ENCODE results near the gene TRAPPC8.
"Not testable (repeated sequence)": the region's sequence is repeated elsewhere in the genome, so short reads cannot be mapped to it uniquely, and the experiment has no call there.

Gene TRAPPC8

DNA sequence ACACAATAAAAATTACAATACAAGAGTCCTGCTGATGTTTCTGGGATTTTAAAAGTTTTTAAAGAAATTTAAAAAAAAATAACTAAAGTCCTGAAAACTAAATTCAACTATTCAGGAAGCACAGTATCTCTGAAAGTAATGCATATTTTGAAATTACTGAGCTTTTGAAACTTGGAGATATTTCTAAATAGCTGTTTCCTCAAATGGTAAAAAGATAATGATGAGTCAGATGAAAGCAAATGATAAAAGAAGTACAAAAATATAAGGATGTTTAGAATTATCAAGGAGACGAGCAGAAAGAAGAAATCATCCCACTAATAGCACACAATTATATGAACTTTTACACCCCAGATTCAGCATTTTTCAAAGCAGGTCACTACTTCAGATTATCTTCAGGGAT, 92.1 kb downstream of the TRAPPC8 start:
- no peak for ATAC-seq

GRCh38 chr18:31840499-31840898, 102.4 kb downstream of the TRAPPC8 start:
- ATAC-seq = no peak

GRCh38 chr18:31837879-31838278, 105.0 kb downstream of the TRAPPC8 start:
- ATAC-seq = no peak

GRCh38 chr18:31835528-31836133, 107.3 kb downstream of the TRAPPC8 start:
- ATAC-seq = no peak

DNA sequence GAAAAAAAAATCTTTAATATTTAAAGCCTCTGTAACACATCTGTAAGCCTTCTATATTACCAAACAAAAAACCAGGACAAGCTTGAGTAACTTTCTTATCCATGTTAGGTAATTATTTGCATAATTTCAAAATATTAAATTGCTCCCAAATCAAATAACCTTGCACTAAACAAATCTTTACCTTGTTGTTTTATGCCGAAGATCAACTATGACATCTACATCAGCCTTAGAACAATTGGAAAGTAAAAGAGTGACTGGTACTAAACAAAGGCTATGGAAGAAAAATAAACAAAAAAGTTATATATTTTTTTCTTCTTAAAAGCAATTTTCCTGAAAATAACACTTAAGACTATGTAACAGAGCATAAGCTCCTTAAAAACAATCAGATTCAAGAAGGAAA, 111.0 kb downstream of the TRAPPC8 start:
- ATAC-seq = no peak

DNA sequence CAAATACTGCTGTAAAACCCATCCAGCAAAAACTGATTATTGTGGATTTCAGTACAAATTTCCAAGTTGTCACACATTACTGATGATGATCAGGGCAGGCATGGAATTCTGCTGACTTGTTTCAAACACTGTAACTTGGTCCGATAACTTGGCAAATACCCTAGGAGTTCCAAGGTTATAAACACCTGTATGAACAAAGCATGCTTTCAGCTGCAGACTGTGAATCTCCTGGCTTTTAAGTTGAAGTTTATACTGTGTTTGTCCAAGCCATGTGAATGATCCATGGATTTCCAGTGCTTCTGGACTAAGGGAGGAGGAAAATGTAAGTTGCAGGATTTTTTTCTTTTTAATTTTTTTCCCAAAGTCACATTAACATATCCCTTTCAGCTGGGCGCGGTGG, 112.2 kb downstream of the TRAPPC8 start:
- no peak for ATAC-seq

DNA sequence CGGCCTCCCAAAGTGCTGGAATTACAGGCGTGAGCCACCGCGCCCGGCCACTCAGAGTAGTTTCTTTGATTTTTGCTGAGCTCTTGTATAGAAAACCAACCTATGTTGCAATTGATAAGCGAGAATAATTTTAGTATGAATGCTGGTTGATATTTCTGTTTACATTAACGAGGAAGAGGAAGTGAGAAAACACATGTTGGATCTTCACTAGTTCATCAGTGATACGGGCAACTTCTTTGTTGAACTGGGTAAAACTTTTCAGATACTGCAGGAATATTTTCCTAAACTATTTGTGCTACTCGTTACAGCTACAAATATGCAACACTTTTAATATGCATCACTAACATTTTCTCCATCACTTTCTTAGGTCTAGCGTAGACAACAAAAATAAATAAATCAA, 114.3 kb downstream of the TRAPPC8 start:
- no peak for ATAC-seq

GRCh38 chr18:31826673-31827325, 116.1 kb downstream of the TRAPPC8 start:
- ATAC-seq = not testable (repeated sequence)

DNA sequence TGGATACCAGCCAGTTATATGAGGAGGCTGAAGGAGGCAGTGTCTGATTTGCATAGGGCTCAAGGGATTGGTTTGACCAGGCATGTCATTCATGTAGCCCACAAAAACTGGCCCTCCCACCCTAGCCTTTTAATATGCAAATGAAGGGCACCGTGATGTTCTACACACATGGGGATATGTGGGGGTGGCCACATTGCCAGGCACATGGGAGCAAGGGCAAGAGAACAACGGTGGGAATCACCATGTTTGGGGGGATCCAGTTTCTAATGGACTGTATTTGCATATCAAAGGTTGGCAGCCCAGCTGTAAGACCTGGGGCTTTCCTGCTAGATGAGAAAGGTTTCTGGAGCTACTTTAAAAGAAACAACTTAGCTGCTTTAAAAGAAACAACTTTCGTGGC, 117.2 kb downstream of the TRAPPC8 start:
- ATAC-seq = no peak

DNA sequence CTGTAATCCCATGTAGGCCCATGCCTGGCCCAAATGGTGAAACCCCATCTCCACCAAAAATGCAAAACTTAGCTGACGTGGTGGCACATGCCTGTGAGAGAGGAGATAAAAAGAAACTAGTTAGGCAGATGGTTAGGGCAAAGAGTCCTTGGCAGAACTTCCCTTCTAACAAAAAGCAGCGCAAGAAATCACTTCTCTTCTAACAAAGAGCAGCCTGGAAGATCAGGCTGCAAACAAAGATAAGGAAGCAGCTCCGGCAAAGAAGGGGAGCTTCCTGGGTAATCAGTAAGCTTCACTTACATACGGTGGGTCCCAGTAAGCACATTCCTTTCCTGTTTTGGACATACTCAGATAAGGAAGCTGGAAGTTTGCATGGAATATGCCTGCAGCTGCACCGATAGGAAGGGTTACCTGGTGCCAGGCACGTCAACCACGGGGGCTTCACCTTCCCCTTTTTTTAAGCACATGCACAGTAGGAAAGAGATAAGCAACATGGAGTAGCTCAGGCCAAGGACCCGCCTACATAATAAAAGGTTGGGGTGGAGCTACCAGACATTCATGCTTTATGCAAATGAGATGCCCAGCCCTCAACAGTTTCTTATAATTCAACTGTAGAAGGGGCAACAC, 121.3 kb downstream of the TRAPPC8 start:
- no peak for ATAC-seq

DNA sequence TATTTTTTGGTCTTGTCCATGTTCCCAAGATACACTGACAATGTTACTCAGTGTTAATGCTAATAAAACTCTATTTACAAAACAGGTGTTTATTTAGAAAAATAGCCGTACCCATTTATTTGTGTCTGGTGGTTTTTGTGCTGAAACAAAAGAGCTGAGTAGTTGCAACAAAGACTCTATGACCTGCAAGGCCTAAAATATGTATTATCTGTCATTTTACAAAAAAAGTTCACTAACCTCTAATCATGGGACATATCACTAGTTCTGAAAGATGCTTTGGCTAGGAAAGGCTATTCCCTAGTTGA, 123.1 kb downstream of the TRAPPC8 start:
- ATAC-seq = no peak

- ATAC-seq = no peak
These were observed 123.6 kb downstream of the TRAPPC8 start for GRCh38 chr18:31819106-31819924.

DNA sequence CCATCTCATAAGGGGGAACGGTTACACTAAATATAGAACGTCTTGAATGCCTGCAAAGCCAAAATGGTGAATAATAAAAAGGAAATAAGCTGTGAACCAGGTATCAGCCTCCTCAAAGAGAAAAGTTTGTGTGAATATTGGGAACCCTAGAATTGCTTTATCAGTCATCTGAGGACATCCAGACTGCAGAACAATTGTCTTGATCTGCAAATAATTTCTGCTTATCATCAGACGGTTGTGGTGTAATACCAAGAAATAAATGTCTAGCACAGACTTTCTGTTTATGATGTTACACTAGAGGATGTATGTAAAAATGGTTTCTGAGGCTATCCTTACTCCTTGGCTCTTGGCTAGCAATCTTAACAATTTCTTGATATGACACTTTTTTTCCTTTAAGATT, 128.8 kb downstream of the TRAPPC8 start:
- no peak for ATAC-seq

DNA sequence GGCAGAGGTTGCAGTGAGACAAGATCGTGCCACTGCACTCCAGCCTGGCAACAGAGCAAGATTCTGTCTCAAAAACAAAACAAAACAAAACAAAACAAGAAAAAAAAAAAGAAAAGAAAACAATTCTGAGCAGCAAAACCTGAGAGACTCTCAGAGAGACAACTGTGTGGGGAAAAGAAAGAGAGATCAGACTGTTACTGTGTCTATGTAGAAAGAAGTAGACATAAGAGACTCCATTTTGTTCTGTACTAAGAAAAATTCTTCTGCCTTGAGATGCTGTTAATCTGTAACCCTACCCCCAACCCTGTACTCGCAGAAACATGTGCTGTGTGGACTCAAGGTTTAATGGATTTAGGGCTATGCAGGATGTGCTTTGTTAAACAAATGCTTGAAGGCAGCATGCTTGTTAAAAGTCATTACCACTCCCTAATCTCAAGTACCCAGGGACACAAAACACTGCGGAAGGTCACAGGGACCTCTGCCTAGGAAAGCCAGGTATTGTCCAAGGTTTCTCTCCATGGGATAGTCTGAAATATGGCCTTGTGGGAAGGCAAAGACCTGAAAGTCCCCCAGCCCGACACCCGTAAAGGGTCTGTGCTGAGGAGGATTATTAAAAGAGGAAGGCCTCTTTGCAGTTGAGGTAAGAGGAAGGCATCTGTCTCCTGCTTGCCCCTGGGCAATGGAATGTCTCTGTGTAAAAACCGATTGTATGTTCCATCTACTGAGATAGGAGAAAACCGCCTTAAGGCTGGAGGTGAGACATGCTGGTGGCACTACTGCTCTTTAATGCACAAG, 132.4 kb downstream of the TRAPPC8 start:
- ATAC-seq = not testable (repeated sequence)

DNA sequence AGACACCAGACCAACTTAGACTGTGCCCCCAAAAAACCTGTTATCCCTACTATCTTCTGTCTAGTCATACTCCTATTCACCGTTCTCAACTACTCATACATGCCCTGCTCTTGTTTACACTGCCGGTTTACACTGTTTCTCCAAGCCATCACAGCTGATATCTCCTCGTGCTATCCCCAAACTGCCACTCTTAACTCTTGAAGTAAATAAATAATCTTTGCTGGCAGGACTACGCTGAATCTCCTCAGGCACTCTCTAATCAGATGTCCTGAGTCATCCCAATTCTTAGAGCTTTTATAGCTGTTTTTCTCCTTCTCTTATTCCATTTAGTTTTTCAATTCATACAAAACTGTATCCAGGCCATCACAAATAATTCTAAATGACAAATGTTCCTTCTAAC, 133.9 kb downstream of the TRAPPC8 start:
- ATAC-seq = not testable (repeated sequence)

DNA sequence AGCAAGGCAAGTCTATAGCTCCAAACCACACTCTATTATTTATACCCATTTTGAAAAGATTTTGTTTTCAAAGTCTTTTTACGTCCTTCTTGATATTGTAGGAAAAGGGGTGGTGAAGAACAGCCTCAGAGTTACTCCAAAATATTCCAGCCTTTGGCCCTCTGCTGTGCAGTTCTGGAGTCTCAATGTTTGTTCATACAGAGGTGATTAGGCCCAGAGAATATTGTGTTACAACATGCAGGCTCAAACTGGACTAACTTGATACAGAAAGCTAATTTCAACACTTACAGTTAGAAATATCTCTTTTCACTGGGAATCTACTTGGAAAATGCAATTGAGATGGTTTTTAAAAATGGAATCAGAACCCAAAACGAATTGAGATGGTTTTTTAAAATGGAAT, 141.8 kb downstream of the TRAPPC8 start:
- no peak for ATAC-seq

- not testable (repeated sequence) for ATAC-seq
These were observed 143.7 kb downstream of the TRAPPC8 start for GRCh38 chr18:31799257-31799656.

GRCh38 chr18:31798399-31798798, 144.5 kb downstream of the TRAPPC8 start:
- ATAC-seq = no peak

DNA sequence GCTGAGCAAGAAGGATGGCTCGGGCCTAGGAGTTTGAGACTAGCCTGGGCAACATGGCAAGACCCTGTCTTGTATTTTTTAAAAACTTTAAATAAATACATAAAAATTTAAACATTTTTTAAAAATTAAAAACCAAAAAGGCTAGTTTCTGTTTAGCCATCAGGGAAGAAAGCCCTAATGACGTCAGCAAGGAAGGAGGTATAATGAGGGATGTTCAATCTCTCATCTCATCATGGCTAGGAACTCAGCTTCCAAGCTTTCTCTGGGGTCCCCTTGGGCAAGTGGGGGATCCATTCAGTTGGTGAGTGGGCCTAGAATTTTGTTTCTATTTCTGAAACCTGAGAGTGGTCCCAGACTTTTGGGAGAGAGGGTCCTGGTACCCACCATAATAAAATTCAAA, 147.2 kb downstream of the TRAPPC8 start:
- ATAC-seq = no peak

DNA sequence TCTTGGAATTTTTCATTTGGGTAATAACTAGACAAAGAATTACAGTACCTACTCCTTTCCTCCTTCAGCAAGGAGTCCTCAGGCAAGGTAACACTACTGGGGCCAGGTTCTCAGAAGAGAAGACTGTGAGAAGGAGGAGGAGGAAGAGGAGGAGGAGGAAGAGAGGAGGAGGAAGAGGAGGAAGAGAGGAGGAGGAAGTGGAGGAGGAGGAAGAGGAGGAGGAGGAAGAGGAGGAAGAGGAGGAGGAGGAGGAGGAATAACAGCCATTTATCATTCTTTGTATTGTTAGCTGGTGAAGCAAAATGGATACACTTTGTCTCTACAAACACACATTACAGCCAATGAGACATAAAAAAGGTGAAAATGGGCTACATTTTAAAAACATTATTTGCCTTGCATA, 149.4 kb downstream of the TRAPPC8 start:
- no peak for ATAC-seq

- no peak for ATAC-seq
These were observed 150.4 kb downstream of the TRAPPC8 start for GRCh38 chr18:31792580-31792911.

DNA sequence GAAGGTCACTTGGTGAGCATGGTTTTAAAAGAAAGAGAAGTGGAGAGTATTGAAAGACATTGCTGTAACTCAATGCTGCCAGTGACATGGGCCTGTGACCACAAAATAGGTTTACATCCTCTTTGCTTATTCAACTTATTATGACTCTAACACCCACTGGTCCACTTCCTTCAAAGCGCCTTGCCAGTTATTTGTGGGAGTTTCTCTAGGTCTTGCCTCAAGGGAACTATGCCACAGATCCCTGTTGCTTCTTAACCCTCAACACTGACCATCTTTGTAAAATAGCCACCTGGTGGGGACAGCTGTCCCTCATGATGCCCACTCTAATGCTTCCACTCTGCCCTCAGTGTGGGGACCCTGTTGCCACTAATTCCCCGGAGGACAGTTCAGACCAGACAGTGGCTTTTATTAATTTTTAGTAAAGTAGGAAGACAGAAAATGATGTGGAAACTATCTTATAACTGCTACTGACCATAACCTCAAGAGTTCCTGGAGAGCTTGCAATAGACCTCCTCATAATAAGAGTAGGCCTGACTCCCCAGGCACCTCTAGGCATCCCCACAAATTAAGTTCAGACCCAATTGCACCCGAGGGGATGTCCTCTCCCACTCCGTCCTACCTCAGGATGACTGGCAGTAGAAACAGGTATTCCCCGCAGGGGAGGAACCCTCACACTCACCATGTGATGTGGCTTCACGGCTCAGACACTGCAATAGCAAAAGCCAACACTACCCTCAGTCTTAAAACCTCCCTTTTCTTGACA, 150.9 kb downstream of the TRAPPC8 start:
- peak; percentile 32 to 48 for ATAC-seq

All from activated CD4-positive, CD25-positive, alpha-beta regulatory T cell treated with anti-CD3 and anti-CD28 coated beads, Interleukin-2, amount 50 U/mL, for 24 hours (primary cell).